ENCODE data around the gene FYN.

Gene FYN

DNA sequence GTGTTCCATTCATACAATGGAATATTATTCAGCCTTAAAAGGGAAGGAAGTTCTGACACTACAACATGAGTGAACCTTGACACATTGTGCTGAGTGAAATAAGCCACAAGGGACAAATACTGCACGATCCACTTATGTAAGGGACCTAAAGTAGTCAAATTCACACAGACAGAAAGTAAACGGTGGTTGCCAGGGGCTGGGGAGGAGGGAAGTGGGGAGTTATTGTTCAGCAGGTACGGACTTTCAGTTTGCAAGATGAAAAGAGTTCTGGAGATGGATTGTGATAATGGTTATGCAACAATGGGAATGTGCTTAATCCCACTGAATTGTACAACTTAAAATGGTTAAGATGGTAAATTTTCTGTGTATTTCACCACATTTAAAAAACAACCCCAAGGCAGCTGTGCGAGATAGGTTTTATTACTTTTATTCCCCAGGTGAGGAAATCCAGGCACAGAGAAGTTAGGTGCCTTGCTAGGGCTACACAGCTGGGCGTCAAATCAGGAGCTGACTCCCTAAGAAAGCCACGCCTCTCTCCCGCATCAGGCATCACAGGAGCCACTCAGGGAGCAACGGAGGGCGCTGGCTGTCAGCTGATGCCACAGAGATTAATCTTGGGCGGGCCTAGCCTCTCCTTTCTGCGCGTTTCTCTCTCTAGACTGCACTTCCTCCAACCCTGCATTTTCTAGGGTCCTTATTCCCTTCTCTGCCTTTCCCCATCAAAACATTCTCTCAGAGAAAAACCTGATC is 258.2 kb downstream of the FYN start:
- no peak for DNase-seq

DNA sequence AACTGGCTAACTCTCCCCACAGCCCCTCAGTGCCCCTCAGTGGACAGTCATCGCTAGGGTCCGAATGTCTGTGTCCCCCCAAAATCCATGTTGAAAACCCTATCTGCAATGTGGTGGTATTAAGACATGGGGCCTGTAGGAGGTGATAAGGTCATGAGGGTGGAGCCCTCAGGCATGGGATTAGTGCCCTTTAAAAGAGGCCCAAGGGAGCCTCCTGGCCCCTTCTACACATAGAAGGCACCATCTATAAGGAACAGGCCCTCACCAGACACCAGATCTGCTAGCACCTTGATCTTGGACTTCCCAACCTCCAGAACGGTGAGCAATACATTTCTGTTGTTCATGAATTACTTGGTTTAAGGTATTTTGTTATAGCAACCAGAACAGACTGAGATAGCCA is 260.9 kb downstream of the FYN start:
- no peak for DNase-seq

DNA sequence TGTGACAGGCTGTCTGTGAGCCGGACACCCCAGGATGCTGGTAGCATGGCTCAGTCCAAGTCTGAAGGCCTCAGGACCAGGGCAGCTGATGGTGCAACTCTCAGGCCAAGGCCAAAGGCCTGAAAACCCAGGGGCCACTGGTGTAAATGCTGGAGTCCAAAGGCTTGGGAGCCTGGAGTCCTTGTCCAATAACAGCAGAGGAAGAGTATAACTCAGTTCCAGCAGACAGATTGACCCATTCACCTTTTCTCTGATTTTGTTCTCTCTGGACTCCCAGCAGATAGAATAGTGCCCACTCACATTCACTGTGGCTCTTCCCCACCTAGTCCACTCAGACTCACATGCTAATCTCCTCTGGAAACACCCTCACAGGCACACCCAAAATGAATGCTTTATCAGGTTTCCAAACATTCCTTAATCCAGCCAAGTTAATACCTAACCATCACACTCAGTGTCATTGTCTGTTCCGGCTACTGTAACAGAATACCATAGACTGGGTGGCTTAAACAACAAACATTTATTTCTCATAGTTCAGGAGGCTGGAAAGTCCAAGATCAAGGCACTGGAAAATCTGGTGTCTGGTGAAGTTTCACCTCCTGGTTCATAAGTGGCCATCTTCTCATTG is 262.6 kb downstream of the FYN start:
- DNase-seq = no peak

All from fibroblast of upper back skin (primary cell).